Central memory CD8-positive, alpha-beta T cell (primary cell): ENCODE results near the gene KRTCAP3.
A peak's percentile ranks its signal among the peaks of the same experiment; 100 is the strongest.
"Not testable (repeated sequence)": the region's sequence is repeated elsewhere in the genome, so short reads cannot be mapped to it uniquely, and the experiment has no call there.

Source experiments
- ATAC-seq: fragments of 150-1000 bp; cut with Tn5 transposase; replicated peaks from 2 replicates; pipeline ENCODE4 v1.10.0; 2022; ENCODE audit warnings: mild to moderate bottlenecking, moderate FRiP score, moderate number of reproducible peaks; ENCODE audit not compliant: poor library complexity, severe bottlenecking; ENCODE audit errors: extremely low read depth
- DNase-seq, 2 donors: peaks; one replicate each; pipeline ENCODE4 v3.0.0; 2021; ENCODE audit warnings: low spot score in 2 of 2
- H3K27ac Mint-ChIP-seq: one replicate; pipeline ENCODE4 v1.8.0; 2022; ENCODE audit warnings: low read depth, mild to moderate bottlenecking, moderate library complexity, mixed read lengths
- H3K27me3 Mint-ChIP-seq: one replicate; pipeline ENCODE4 v1.8.0; 2022; ENCODE audit warnings: mixed read lengths
- H3K36me3 Mint-ChIP-seq: one replicate; pipeline ENCODE4 v1.8.0; 2022; ENCODE audit warnings: mild to moderate bottlenecking, moderate library complexity, mixed read lengths; ENCODE audit not compliant: insufficient read depth
- H3K4me1 Mint-ChIP-seq: one replicate; pipeline ENCODE4 v1.8.0; 2022; ENCODE audit warnings: mixed read lengths
- H3K4me3 Mint-ChIP-seq: one replicate; pipeline ENCODE4 v1.8.0; 2022; ENCODE audit warnings: mild to moderate bottlenecking, moderate library complexity, mixed read lengths
- H3K9me3 Mint-ChIP-seq: one replicate; pipeline ENCODE4 v1.8.0; 2022; ENCODE audit warnings: mixed read lengths

The KRTCAP3 gene

DNA sequence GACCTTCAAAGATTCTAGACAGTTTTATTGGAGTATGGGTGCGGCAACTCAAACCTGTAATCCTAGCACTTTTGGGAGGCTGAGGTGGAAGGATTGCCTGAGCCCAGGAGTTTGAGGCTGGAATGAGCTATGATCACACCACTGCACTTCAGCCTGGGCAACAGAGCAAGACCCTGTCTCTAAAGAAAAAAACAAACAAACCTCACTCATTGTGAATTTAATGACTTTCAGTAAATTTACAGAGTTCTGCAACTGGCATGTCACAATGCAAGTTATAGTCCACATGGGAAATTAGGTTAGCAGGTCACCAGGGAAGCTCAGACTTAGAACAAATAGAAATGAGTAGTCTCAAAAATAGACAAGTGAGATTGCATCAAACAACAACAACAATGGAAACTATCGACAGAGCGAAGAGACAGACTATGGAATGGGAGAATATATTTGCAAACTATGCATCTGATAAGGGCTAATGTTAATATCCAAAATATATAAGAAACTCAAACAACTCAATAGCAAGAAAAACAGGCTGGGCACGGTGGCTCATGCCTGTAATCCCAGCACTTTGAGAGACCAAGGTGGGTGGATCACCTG lies 20.4 kb upstream of the KRTCAP3 start:
- ATAC-seq (no peak), DNase-seq (no peak)
- H3K27ac Mint-ChIP-seq, result no peak overlapping the region
- H3K4me3 Mint-ChIP-seq, result no peak overlapping the region
- no peaks in the 10 kb centered on the region for H3K9me3 Mint-ChIP-seq
- no peaks in the 10 kb centered on the region for H3K36me3 Mint-ChIP-seq
- H3K4me1 Mint-ChIP-seq, result no peaks in the 10 kb centered on the region
- no peaks in the 10 kb centered on the region for H3K27me3 Mint-ChIP-seq

GRCh38 chr2:27422958-27423357 lies 19.2 kb upstream of the KRTCAP3 start:
- ATAC-seq, result no peak
- no peaks in the 10 kb centered on the region for H3K9me3 Mint-ChIP-seq
- DNase-seq, result no peak
- H3K4me1 Mint-ChIP-seq, result peaks cover 5% of the 10 kb centered on the region
- H3K27me3 Mint-ChIP-seq, result no peaks in the 10 kb centered on the region
- peaks cover 2% of the 10 kb centered on the region for H3K36me3 Mint-ChIP-seq
- H3K27ac Mint-ChIP-seq, result no peak overlapping the region
- H3K4me3 Mint-ChIP-seq, result no peak overlapping the region

- peaks cover 10% of the 10 kb centered on the region for H3K36me3 Mint-ChIP-seq
- H3K4me1 Mint-ChIP-seq, result peaks cover 22% of the 10 kb centered on the region
- not testable (repeated sequence) for H3K9me3 Mint-ChIP-seq, H3K27ac Mint-ChIP-seq, H3K4me3 Mint-ChIP-seq, H3K27me3 Mint-ChIP-seq, DNase-seq, ATAC-seq
Measured at GRCh38 chr2:27425039-27425438, 17.1 kb upstream of the KRTCAP3 start.

DNA sequence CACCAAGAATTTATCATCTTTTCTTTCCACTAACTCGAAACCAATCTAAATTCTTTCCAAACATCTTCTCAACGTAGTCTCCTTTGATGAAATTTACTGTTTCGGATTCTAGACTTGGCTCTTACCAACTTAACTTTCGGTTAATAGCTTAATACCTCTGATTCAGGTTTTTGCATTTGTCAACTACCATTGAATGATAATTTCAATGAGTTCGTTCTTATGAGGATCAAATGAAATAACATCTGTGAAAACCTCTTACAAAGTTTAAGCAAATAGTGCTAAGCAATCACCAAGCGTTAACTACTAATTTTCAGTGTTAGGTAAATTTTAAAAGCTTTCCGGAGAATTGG lies 14.3 kb upstream of the KRTCAP3 start:
- Mint-ChIP-seq H3K27ac (peak overlapping the region; percentile 96), H3K4me1 (peaks cover 34% of the 10 kb centered on the region), H3K36me3 (peaks cover 12% of the 10 kb centered on the region), H3K9me3 (no peaks in the 10 kb centered on the region), H3K4me3 (peak overlapping the region; percentile 95), H3K27me3 (no peaks in the 10 kb centered on the region)
- DNase-seq, result no peak
- ATAC-seq, result no peak

DNA sequence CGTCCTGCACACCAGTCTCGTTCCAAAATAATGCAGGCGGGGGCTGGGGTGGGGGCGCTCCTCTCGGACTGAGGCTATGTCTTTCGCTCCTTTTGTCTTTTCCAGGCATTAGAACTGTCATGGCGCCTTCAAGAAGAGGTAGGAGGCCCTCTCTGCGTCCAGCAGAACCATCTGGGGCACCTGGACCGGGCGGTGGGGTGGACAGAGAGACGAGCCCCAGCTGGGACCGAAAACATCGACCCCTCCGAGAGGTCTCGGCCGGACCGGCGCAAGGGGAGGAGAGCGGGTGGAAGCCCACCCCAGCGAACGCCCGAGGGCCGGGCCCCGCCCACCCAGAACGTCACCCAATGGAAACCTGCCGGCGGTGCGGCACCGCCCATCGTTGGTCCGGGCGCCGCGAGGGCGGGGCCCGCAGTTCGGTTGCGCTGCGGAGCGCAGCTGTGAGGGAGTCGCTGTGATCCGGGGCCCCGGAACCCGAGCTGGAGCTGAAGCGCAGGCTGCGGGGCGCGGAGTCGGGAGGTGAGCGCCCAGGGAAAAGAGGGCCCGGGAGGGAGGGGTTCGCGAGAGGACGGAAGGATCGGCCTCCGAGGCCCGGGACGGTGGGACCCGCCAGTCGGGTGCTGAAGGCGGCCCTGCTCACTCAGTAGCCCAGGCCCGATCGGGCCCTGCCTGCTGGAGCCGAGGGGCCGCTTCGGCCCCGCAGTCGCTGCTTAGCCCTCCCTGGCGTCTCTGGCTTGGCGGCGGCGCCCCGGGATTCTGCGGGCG lies 13.8 kb upstream of the KRTCAP3 start, which contains the start of gene NRBP1:
TSS of gene NRBP1 (plus strand) at position 419 of the 765 bp plus-strand sequence. CDS start 4,643 bp downstream, outside the sequence.
- no peaks in the 10 kb centered on the region for H3K9me3 Mint-ChIP-seq
- DNase-seq (peak; percentile 78 to 79), ATAC-seq (peak; percentile 93)
- no peaks in the 10 kb centered on the region for H3K27me3 Mint-ChIP-seq
- H3K36me3 Mint-ChIP-seq, result peaks cover 15% of the 10 kb centered on the region
- peak within 1 kb of the TSS; percentile 95 for H3K4me3 Mint-ChIP-seq
- peaks cover 38% of the 10 kb centered on the region for H3K4me1 Mint-ChIP-seq
- H3K27ac Mint-ChIP-seq, result peak within 1 kb of the TSS; percentile 96

DNA sequence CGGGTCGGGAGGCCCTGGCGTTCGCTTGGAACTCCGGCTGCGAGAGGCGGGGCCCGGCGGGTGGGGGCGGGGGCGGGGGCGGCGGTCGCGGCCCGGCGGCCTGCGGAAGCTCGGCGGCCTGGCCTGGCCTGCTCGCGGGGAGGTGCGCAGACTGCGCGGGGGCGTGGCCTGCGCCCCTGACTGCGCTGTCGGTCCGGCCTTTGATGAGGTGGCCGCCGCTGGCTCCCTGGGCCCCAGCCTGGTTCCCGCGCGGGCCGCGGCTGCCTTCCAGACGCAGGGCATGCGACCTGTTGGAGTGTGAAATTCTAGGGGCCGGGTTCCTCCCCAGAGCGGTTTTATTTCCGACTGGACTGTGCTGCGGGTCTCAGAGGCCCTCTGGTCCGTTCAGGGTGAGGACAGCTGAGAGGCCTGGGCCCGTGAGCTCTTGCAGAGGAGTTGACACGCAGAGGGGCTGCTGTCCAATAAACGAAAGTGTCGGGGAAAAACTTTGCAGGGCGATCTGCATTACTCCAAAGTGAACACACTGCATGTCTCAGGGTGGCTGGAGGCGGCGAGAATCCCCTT lies 13.1 kb upstream of the KRTCAP3 start:
- peaks cover 22% of the 10 kb centered on the region for H3K36me3 Mint-ChIP-seq
- peak; percentile 64 for ATAC-seq
- no peaks in the 10 kb centered on the region for H3K9me3 Mint-ChIP-seq
- peaks cover 42% of the 10 kb centered on the region for H3K4me1 Mint-ChIP-seq
- DNase-seq, result peak in 1 of 2 donors; percentile 31
- peak overlapping the region; percentile 95 for H3K4me3 Mint-ChIP-seq
- peak overlapping the region; percentile 96 for H3K27ac Mint-ChIP-seq
- H3K27me3 Mint-ChIP-seq, result no peaks in the 10 kb centered on the region

DNA sequence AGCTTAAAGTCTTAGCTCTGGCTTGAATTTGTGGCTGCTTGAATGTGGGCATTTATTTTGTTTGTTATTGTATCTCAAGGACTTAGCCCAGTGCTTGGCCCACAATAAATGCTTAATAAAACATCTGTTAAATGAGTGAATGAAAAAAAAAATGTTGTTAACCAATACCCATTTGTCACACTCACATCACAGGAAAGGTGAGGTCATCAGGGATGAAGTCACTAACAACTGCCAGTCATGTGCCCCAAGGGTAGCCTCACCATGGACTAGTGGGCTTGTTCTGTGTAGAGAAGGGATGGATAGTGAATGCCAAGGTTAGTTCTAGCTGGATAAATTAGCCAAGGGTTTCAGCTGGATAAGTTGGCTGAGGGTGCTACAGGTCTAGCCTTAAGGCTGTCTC lies 10.8 kb upstream of the KRTCAP3 start:
- DNase-seq (no peak), ATAC-seq (no peak)
- peak overlapping the region; percentile 59 for H3K4me3 Mint-ChIP-seq
- H3K27ac Mint-ChIP-seq, result peak overlapping the region; percentile 96
- no peaks in the 10 kb centered on the region for H3K27me3 Mint-ChIP-seq
- peaks cover 44% of the 10 kb centered on the region for H3K36me3 Mint-ChIP-seq
- peaks cover 47% of the 10 kb centered on the region for H3K4me1 Mint-ChIP-seq
- no peaks in the 10 kb centered on the region for H3K9me3 Mint-ChIP-seq

- no peak overlapping the region for H3K4me3 Mint-ChIP-seq
- no peaks in the 10 kb centered on the region for H3K9me3 Mint-ChIP-seq
- DNase-seq (no peak), ATAC-seq (no peak)
- peaks cover 77% of the 10 kb centered on the region for H3K36me3 Mint-ChIP-seq
- peaks cover 21% of the 10 kb centered on the region for H3K4me1 Mint-ChIP-seq
- no peaks in the 10 kb centered on the region for H3K27me3 Mint-ChIP-seq
- peak overlapping the region; percentile 54 for H3K27ac Mint-ChIP-seq
Measured at GRCh38 chr2:27435628-27436027, 6.6 kb upstream of the KRTCAP3 start.

- Mint-ChIP-seq H3K4me3 (no peak overlapping the region), H3K27me3 (no peaks in the 10 kb centered on the region), H3K36me3 (peaks cover 61% of the 10 kb centered on the region), H3K9me3 (no peaks in the 10 kb centered on the region), H3K27ac (no peak overlapping the region), H3K4me1 (no peaks in the 10 kb centered on the region)
- no peak for ATAC-seq
- DNase-seq, result no peak
Measured at GRCh38 chr2:27441226-27441926, 805 bp upstream of the KRTCAP3 start.

DNA sequence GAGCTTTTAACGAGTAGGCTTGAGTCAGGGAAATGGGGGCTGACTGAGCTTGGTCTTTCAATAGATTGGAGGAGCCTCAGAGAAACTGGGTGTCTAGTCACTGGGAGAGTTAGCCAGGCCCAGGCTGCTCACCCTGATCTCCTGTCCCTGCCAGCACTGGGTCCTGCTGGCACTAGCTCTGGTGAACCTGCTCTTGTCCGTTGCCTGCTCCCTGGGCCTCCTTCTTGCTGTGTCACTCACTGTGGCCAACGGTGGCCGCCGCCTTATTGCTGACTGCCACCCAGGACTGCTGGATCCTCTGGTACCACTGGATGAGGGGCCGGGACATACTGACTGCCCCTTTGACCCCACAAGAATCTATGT lies 720 bp downstream of the KRTCAP3 start:
- Mint-ChIP-seq H3K4me3 (no peak overlapping the region), H3K4me1 (no peaks in the 10 kb centered on the region), H3K36me3 (peaks cover 47% of the 10 kb centered on the region), H3K27ac (peak overlapping the region; percentile 76), H3K9me3 (no peaks in the 10 kb centered on the region), H3K27me3 (no peaks in the 10 kb centered on the region)
- ATAC-seq (no peak), DNase-seq (no peak)

DNA sequence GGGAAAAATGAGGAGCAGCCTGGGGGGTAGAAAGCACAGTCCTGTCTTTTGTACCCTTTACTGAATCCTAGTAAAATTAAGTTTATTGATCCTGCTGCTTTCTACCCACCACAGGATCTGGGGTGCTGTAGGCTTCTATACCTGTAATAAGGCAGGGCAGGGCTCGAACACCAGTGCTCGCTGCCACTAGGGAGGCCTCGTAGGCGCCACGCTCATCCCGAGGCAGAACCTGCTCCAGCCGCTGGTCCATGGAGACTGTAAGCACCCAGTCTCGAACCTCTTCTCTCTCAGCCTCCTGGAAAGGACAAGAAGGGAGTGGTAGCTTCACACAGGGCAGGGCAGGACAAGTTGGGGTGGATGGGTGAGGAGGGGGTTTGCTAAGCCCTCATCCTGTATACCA lies 3.0 kb downstream of the KRTCAP3 start:
- Mint-ChIP-seq H3K27me3 (no peaks in the 10 kb centered on the region), H3K4me1 (no peaks in the 10 kb centered on the region), H3K9me3 (no peaks in the 10 kb centered on the region), H3K36me3 (peaks cover 28% of the 10 kb centered on the region), H3K4me3 (no peak overlapping the region), H3K27ac (no peak overlapping the region)
- ATAC-seq (no peak), DNase-seq (no peak)

DNA sequence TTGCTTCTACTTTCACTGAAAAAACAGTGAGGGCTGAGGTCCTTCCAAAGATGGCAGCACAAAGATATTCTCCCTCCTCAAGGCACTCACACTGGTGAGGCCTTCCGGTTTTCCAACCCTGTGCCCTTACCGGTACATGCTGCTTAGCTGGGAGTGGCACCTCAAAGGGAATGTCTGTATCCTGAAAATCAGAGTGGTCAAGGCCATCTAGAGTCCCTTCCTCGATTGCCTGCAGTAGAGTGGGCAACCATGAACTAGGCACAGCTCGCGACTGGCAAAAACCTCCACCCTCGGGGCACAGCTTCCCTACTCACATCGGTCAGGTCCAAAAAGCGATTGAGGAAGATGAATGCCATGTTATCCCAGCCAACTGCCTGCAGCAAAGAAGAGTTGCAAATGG lies 3.4 kb downstream of the KRTCAP3 start:
- Mint-ChIP-seq H3K4me3 (no peak overlapping the region), H3K27ac (no peak overlapping the region), H3K36me3 (peaks cover 23% of the 10 kb centered on the region), H3K9me3 (no peaks in the 10 kb centered on the region), H3K4me1 (no peaks in the 10 kb centered on the region), H3K27me3 (no peaks in the 10 kb centered on the region)
- DNase-seq (no peak), ATAC-seq (no peak)
